Erythroblast (primary cell): ENCODE measurements around the gene ADGRV1.
"Not testable (repeated sequence)": the region's sequence is repeated elsewhere in the genome, so short reads cannot be mapped to it uniquely, and the experiment has no call there.

ENCODE experiments used
- DNase-seq, 2 experiments: peaks; one replicate each; lab custom pipeline; 2025; lab: John Stamatoyannopoulos, UW
- GATA1 ChIP-seq: IDR thresholded peaks from 2 replicates; pipeline ENCODE4 v1.6.1; 2011; ENCODE audit warnings: low read depth, mild to moderate bottlenecking, control low read depth, low read length, moderate library complexity
- POLR2A ChIP-seq: IDR thresholded peaks from 2 replicates; pipeline ENCODE4 v1.6.1; 2011; ENCODE audit warnings: mild to moderate bottlenecking, low read length

The ADGRV1 gene

DNA sequence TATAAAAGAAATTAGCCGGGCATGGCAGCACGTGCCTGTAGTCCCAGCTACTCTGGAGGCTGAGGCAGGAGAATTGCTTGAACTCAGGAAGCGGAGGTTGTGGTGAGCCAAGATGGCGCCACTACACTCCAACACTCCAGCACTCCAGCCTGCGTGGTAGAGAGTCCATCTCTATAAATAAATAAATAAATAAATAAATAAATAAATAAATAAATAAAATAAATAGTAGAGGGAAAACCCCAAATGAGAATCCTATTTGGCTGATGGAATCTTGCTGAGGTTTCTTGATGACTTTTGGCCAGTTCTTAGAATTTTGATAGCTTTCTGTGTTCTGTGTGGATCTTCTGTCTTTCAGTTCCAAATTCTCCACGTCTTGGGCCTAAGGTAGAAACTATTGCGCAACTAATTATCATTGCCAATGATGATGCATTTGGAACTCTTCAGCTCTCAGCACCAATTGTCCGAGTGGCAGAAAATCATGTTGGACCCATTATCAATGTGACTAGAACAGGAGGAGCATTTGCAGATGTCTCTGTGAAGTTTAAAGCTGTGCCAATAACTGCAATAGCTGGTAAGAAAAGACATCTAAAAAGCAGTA lies 126.9 kb downstream of the ADGRV1 start:
- no peak for TF ChIP-seq POLR2A
- no peak for TF ChIP-seq GATA1
- DNase-seq: no peak

DNA sequence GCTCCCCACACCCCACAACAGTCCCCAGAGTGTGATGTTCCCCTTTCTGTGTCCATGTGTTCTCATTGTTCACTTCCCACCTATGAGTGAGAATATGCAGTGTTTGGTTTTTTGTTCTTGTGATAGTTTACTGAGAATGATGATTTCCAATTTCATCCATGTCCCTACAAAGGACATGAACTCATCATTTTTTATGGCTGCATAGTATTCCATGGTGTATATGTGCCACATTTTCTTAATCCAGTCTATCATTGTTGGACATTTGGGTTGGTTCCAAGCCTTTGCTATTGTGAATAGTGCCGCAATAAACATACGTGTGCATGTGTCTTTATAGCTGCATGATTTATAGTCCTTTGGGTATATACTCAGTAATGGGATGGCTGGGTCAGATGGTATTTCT lies 127.8 kb downstream of the ADGRV1 start:
- DNase-seq: not testable (repeated sequence)

DNA sequence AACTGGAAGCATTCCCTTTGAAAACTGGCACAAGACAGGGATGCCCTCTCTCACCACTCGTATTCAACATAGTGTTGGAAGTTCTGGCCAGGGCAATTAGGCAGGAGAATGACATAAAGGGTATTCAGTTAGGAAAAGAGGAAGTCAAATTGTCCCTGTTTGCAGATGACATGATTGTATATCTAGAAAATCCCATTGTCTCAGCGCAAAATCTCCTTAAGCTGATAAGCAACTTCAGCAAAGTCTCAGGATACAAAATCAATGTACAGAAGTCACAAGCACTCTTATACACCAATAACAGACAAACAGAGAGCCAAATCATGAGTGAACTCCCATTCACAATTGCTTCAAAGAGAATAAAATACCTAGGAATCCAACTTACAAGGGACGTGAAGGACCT lies 128.9 kb downstream of the ADGRV1 start:
- not testable (repeated sequence) for DNase-seq

DNA sequence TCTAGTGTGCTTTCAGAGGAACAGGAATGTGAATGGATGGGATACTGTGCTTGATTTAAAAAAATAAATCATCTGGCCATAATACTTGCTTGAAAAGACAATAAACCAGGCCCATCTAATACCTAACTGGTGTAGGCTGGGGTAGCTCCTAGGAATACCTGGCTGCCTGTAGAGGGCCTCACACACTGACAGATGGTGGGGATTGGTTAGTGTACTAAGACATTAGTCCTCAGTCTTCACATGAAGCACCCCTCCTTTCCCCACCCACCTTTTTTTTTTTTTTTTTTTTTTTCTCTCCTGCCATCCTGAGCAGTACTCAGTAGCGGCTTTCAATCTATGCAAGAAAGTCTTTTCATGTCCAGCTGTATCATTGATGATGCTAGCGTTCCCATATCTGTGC lies 130.5 kb downstream of the ADGRV1 start:
- TF ChIP-seq POLR2A (no peak), GATA1 (no peak)

DNA sequence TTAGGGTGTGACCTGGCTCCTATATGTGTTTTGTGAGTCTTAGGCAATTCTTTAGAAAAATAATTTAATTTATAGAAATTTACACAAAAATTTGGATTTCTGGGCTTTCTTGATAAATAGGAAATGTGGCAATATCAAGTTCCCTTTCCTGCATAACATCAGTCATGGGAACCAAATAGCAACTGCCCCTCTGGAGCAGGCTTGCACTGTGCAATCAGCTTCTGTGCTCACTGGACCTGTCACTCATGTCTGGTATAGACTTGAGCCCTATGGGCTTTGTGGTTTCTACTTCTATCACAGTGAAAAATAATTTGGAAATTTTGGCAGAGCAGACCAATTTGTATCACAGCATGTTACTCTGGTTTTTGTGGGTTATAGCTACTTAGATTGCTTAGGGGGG lies 131.7 kb downstream of the ADGRV1 start:
- no peak for TF ChIP-seq POLR2A
- no peak for DNase-seq

More for the DNA sequence above, 130.5 kb downstream of the ADGRV1 start:
- no peak for DNase-seq

DNA sequence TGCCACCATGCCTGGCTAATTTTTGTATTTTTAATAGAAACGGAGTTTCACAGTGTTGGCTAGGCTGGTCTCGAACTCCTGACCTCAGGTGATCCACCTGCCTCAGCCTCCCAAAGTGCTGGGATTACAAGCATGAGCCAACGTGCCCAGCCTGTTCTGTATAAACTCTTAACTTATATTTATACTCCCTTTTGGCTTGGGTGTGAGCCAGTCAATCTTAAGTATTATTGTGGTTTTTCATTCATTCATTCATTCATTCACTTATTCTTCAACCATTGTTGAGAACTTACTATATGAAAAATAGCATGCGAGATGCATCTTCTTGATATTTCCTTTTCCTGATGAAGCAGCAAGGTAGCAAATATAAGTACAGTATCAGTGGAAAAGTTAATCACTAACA lies 132.9 kb downstream of the ADGRV1 start:
- DNase-seq: no peak
- TF ChIP-seq GATA1: no peak
- no peak for TF ChIP-seq POLR2A

DNA sequence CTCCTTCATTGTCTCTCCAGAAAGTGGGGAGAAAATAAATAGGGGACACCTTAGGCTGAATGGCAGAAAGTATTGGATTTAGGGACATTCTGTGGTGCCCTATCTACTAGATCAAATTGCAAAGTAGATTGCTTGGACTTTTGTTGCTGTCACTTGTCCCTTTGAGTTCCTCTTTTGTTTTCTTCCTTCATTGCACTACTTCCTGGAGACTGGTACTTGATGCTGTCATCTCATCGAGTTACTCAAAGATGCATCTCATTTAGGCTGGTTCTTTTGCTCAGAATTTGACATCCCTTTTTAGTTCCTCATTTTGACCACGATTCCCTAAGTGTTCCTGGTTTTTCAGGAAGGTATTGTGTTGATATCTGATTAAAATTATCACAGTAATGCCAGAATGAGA lies 137.6 kb downstream of the ADGRV1 start:
- TF ChIP-seq GATA1 (no peak), POLR2A (no peak)
- DNase-seq: no peak

DNA sequence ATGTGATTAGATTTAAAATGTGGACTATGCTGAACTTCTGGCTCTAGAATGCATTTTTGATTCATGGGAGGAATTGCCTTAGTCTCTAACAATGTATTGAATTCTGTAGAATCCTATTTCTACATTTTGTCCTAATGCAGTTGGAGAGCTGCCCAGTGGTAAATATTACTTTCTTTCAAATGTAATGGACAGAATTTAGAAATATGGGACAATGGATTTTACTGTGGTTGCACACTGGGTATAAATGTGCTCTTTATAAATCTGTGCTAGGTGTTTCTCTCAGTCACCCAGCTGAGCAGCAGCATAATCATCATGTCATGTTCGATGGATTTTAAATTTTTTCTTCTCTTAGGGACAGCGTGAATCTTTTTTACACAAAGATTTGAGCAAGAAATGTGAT lies 141.7 kb downstream of the ADGRV1 start:
- no peak for DNase-seq
- no peak for TF ChIP-seq GATA1

DNA sequence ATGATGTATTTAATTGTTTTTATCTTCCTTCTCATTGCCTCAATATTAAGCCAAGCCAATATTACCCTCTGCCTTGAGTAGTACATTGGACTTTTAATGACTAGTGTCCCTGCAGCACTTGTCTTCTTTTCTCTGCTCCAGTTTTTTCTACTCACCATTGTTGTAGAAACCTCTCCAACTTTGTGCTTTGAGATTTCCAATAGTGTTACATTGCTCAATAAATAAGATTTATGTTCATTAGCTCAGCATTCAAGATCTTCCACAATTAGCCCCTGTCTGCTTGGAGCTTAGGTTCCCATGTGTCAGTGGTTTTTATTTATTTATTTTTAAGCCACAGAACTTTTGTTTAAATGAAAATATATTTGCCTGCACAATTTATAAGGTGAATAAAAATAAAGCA lies 145.3 kb downstream of the ADGRV1 start:
- DNase-seq: no peak
- TF ChIP-seq POLR2A (no peak), GATA1 (no peak)

DNA sequence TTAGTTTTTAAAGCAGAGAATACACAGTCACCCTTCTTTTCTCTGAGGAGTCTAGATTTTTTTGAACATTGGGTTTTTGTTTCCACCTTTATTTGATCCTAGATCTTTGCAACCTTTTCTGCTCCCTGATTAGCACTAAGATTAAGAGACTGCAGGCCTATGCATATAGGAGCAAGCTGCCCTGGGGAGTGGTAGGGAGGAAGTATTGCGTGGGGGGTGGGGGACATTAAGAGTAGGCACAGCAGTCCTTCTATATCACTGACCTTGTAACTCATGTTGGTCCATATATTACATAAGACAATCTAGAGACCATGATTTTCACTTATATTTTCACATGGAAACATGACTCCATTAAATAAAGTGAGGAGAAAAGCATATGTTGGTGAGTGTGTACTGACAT lies 149.1 kb downstream of the ADGRV1 start:
- DNase-seq: no peak
- TF ChIP-seq GATA1: no peak
- TF ChIP-seq POLR2A: no peak

DNA sequence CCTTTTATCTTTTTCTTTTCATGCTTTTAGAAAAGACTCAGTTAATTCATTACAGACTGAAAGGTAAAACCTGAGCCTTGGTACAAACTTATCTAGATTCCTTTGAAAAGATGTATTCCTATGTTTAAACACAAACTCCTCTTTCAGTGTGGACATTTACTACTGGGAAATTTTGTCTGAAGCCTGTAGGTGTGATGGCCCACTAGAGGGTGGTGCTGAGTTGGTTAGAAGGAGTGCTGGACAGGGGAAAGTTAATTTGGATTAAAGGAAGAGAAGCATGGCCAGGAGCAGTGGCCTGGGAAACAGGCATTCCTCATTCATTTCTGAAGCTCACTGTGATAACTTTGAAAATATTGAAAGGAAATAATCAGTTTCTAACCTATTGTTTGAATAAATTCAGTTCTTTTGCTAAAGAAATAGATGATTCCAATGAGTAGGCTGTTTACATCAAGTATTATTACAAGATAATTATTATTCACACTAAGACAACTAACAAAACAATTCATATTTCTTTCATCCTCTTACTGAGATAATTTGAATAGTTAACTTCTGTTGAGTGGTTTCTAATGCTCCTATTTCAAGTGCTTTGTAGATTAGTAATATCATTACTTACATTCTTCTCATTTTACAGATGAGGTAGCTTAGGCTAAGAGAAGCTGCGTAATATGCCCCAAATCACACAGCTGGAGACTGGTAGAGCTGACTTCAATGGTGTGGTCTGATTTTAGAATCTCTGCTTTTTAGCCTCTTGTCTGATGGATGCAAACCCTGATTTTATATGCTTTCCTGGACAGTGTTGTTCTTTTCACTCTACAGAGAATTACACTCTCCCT lies 150.9 kb downstream of the ADGRV1 start:
- peak; percentile 15 to 55 for DNase-seq
- TF ChIP-seq POLR2A (no peak), GATA1 (no peak)

DNA sequence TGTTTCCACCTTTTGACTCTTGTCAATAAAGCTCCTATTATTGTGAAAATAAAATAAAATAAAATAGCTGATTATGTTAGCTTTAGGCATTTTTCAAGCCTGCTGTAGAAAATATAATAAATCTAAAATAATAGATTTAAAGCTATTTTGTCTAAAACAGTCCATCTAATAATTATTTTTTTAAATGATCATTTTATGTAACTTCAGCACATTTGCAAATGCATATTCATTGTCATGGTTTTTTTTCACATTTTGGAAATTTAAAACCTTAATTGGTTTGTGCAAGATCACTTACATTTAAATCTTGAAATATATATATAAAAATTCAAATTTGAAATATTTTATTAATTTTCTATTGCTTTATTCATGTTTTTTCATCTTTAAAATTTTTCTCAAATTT lies 159.8 kb downstream of the ADGRV1 start:
- TF ChIP-seq POLR2A: no peak
- no peak for TF ChIP-seq GATA1
- no peak for DNase-seq

DNA sequence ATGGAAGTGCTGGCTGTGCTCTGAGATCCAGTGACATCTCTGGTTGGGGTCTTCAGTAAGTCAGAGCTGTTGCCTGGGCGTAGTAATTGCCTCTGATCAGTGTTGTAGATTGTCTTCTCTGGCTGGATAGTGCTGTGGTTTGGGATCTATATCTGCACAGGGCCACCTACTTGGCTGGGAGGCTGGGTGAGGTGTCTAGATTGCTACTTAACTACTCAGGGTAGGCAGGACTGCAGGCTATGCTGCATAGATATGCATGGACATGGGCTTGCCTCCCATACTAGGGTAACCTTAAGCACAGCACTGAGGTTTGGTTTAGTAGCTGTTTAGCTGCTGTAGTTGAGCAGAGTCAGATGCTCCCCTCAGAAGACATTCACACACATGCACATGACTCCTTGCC lies 181.0 kb downstream of the ADGRV1 start:
- TF ChIP-seq POLR2A (no peak), GATA1 (no peak)

DNA sequence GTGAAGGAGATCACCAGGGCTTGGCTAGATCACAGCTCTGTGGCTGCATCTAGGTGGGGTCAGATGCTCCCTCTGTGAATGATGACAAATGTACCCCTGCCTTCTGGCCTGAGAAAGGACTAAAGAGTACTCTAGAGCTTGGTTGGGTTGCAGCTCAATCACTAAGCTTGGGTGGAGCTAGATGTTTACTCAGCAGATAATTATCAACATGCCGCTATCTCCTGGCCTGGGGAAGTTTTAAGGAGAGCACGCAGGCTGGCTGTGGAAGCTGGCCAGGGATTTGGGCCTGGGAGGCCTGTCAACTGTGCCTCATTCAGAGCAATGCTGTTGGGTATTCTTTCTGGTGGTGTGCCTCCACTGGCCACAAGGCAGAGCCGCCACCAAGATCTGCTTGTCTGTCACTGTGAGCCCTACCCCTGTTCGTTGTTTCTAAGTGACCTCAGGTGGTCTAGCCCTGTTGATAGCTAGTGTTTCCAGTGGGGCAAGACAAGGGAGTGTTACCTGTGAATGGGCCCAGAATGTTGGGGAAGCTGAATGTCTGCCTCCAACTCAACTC lies 181.7 kb downstream of the ADGRV1 start:
- DNase-seq: no peak
- TF ChIP-seq GATA1 (no peak), POLR2A (no peak)

More for the DNA sequence above, 181.0 kb downstream of the ADGRV1 start:
- DNase-seq: no peak
